ENCODE data around the gene COQ3.

GRCh38 chr6:99378636-99379035 lies 15.4 kb downstream of the COQ3 start:
- TF ChIP-seq CTCF (IDR thresholded peaks at IDR 0.05; ENCODE audit: low read depth, low read length) (no peak), EZH2phosphoT487 (IDR thresholded peaks at IDR 0.05; ENCODE audit: low read depth) (no peak)
